HepG2 (cell line): ENCODE data around the gene TK2. TPM values are rescaled to one million over a fixed set of nuclear protein-coding genes. Genes with fewer than 3 reads are reported as not detected.

Experiments used
- AKAP8 ChIP-seq: sonication (generic); formaldehyde crosslinking; IDR thresholded peaks from 2 replicates; pipeline ENCODE4 v1.5.1; 2020; ENCODE audit warnings: mild to moderate bottlenecking, missing genetic modification reagents
- FOXC1 ChIP-seq: sonication (generic); formaldehyde crosslinking; IDR thresholded peaks from 2 replicates; pipeline ENCODE4 v1.8.0; 2022; ENCODE audit warnings: mild to moderate bottlenecking, missing genetic modification reagents, borderline replicate concordance
- SYNCRIP ChIP-seq: fragments of 200-400 bp; formaldehyde crosslinking; IDR thresholded peaks from 2 replicates; pipeline ENCODE4 v1.6.1; 2018; ENCODE audit warnings: mild to moderate bottlenecking, low read depth, low read length; ENCODE audit not compliant: insufficient read depth
- TBP ChIP-seq: sonication (generic); formaldehyde crosslinking; IDR thresholded peaks from 2 replicates; pipeline ENCODE4 v1.5.0; 2020; ENCODE audit warnings: missing genetic modification reagents
- ZNF263 ChIP-seq: sonication (generic); formaldehyde crosslinking; IDR thresholded peaks from 2 replicates; pipeline ENCODE4 v1.4.0; 2020; ENCODE audit warnings: missing genetic modification reagents
- ZNF569 ChIP-seq: sonication (generic); formaldehyde crosslinking; IDR thresholded peaks from 2 replicates; pipeline ENCODE4 v1.5.0; 2020; ENCODE audit warnings: mild to moderate bottlenecking, missing genetic modification reagents, moderate library complexity, borderline replicate concordance
- polyA plus RNA-seq, 8 experiments: library from polyadenylated mRNA; depleted of rRNA in 3 of 8; stranded (reverse) in 7 of 8; unstranded in 1 of 8; fragments of >200 nt; fragmentation: Illumina TruSeq in 4 of 8; extraction: Trizol in 4 of 8; gene quantifications; 2 replicates each; pipeline versions ENCODE4 v1.2.1 to v1.2.3, GENCODE V29; 2011 to 2016; ENCODE audit warnings: low read depth in 4 of 8, missing spikeins in 1 of 8, mixed read lengths in 1 of 8; ENCODE audit not compliant: insufficient read depth in 1 of 8
- total RNA-seq, 5 experiments: library from RNA; depleted of rRNA; stranded (reverse); fragments of >200 nt; fragmentation: Illumina TruSeq; extraction: Trizol; gene quantifications; 2 replicates each; pipeline ENCODE4 v1.2.3, GENCODE V29; 2016; ENCODE audit warnings: low read depth in 1 of 5
- TF ChIP-seq, protein P1 (sequence below), 2 experiments: IDR thresholded peaks; 2 replicates each; pipeline ENCODE4 v1.6.1; 2011 to 2012; ENCODE audit warnings: low read length in 2 of 2, borderline replicate concordance in 1 of 2, low read depth in 1 of 2, mild to moderate bottlenecking in 1 of 2, moderate library complexity in 1 of 2
- TF ChIP-seq, protein P2 (sequence below): sonication (generic); formaldehyde crosslinking; IDR thresholded peaks from 2 replicates; pipeline ENCODE4 v1.4.0; 2020; ENCODE audit warnings: missing genetic modification reagents
- TF ChIP-seq, protein P3 (sequence below): IDR thresholded peaks from 2 replicates; pipeline ENCODE4 v1.6.1; 2016
- TF ChIP-seq, protein P4 (sequence below): sonication (generic); formaldehyde crosslinking; IDR thresholded peaks from 2 replicates; pipeline ENCODE4 v1.4.0; 2020; ENCODE audit warnings: missing genetic modification reagents, mild to moderate bottlenecking, borderline replicate concordance

TK2 gene
- total and polyA plus RNA-seq, 2 of the 13 experiments (the other 11 are each of a cell fraction or from before 2014, with no cell fraction given): 18.7 to 21.0 TPM

DNA sequence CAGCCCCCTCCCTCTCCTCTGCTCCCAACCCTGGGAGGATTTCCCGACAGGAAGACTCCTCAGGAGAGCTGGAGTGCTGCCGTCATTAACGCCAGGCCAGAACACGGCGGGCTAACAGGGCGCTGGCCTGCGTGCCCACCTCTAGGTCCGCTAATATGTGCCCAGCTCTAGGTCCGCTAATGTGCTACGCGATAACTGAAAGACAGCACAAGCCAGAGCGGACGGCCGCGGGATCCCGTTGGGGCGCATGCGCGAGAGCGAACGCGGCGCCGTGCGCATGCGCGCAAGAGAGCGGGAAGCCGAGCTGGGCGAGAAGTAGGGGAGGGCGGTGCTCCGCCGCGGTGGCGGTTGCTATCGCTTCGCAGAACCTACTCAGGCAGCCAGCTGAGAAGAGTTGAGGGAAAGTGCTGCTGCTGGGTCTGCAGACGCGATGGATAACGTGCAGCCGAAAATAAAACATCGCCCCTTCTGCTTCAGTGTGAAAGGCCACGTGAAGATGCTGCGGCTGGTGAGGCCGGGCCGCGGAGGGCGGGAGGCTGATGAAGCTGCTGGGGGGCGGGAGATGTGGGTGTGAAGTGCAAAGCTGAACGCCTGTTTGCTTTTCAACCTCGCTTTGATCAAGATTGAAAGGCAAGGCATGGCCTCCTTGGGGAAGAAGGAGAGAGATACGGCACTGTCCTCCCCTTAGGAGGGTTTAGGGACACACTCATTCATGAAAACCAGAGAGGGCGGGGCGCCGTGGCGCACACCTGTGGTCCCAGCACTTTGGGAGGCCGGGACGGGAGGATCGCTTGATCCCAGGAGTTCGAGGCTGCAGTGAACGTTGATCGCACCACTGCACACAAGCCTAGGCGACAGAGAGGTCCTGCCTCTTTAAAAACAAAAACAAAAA lies 2.6 kb upstream of the TK2 start, which contains the start of gene CKLF (continued):
- TF ChIP-seq, protein P1, sequence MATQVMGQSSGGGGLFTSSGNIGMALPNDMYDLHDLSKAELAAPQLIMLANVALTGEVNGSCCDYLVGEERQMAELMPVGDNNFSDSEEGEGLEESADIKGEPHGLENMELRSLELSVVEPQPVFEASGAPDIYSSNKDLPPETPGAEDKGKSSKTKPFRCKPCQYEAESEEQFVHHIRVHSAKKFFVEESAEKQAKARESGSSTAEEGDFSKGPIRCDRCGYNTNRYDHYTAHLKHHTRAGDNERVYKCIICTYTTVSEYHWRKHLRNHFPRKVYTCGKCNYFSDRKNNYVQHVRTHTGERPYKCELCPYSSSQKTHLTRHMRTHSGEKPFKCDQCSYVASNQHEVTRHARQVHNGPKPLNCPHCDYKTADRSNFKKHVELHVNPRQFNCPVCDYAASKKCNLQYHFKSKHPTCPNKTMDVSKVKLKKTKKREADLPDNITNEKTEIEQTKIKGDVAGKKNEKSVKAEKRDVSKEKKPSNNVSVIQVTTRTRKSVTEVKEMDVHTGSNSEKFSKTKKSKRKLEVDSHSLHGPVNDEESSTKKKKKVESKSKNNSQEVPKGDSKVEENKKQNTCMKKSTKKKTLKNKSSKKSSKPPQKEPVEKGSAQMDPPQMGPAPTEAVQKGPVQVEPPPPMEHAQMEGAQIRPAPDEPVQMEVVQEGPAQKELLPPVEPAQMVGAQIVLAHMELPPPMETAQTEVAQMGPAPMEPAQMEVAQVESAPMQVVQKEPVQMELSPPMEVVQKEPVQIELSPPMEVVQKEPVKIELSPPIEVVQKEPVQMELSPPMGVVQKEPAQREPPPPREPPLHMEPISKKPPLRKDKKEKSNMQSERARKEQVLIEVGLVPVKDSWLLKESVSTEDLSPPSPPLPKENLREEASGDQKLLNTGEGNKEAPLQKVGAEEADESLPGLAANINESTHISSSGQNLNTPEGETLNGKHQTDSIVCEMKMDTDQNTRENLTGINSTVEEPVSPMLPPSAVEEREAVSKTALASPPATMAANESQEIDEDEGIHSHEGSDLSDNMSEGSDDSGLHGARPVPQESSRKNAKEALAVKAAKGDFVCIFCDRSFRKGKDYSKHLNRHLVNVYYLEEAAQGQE (IDR thresholded peaks at IDR 0.05; ENCODE audit: borderline replicate concordance in 1 of 2, low read depth in 1 of 2, low read length in 2 of 2): peak in 1 of 2 experiments; percentile 67; a peak in 2 of 4 replicates
- TF ChIP-seq, protein P2, sequence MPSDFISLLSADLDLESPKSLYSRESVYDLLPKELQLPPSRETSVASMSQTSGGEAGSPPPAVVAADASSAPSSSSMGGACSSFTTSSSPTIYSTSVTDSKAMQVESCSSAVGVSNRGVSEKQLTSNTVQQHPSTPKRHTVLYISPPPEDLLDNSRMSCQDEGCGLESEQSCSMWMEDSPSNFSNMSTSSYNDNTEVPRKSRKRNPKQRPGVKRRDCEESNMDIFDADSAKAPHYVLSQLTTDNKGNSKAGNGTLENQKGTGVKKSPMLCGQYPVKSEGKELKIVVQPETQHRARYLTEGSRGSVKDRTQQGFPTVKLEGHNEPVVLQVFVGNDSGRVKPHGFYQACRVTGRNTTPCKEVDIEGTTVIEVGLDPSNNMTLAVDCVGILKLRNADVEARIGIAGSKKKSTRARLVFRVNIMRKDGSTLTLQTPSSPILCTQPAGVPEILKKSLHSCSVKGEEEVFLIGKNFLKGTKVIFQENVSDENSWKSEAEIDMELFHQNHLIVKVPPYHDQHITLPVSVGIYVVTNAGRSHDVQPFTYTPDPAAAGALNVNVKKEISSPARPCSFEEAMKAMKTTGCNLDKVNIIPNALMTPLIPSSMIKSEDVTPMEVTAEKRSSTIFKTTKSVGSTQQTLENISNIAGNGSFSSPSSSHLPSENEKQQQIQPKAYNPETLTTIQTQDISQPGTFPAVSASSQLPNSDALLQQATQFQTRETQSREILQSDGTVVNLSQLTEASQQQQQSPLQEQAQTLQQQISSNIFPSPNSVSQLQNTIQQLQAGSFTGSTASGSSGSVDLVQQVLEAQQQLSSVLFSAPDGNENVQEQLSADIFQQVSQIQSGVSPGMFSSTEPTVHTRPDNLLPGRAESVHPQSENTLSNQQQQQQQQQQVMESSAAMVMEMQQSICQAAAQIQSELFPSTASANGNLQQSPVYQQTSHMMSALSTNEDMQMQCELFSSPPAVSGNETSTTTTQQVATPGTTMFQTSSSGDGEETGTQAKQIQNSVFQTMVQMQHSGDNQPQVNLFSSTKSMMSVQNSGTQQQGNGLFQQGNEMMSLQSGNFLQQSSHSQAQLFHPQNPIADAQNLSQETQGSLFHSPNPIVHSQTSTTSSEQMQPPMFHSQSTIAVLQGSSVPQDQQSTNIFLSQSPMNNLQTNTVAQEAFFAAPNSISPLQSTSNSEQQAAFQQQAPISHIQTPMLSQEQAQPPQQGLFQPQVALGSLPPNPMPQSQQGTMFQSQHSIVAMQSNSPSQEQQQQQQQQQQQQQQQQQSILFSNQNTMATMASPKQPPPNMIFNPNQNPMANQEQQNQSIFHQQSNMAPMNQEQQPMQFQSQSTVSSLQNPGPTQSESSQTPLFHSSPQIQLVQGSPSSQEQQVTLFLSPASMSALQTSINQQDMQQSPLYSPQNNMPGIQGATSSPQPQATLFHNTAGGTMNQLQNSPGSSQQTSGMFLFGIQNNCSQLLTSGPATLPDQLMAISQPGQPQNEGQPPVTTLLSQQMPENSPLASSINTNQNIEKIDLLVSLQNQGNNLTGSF (CRISPR knock-in tag): peak; percentile 98
- TF ChIP-seq TBP (CRISPR knock-in tag) (no peak; the same call in 1 of the 2 replicates), SYNCRIP (no peak), FOXC1 (CRISPR knock-in tag) (peak; percentile 100), AKAP8 (CRISPR knock-in tag) (peak; percentile 94), ZNF263 (CRISPR knock-in tag) (peak; percentile 87), ZNF569 (CRISPR knock-in tag) (no peak; the same call in 1 of the 2 replicates)
- TF ChIP-seq, protein P3, sequence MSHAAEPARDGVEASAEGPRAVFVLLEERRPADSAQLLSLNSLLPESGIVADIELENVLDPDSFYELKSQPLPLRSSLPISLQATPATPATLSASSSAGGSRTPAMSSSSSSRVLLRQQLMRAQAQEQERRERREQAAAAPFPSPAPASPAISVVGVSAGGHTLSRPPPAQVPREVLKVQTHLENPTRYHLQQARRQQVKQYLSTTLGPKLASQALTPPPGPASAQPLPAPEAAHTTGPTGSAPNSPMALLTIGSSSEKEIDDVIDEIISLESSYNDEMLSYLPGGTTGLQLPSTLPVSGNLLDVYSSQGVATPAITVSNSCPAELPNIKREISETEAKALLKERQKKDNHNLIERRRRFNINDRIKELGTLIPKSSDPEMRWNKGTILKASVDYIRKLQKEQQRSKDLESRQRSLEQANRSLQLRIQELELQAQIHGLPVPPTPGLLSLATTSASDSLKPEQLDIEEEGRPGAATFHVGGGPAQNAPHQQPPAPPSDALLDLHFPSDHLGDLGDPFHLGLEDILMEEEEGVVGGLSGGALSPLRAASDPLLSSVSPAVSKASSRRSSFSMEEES (CRISPR knock-in tag): peak; percentile 84
- TF ChIP-seq, protein P4, sequence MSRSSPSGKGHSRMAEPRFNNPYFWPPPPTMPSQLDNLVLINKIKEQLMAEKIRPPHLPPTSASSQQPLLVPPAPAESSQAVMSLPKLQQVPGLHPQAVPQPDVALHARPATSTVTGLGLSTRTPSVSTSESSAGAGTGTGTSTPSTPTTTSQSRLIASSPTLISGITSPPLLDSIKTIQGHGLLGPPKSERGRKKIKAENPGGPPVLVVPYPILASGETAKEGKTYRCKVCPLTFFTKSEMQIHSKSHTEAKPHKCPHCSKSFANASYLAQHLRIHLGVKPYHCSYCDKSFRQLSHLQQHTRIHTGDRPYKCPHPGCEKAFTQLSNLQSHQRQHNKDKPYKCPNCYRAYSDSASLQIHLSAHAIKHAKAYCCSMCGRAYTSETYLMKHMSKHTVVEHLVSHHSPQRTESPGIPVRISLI (CRISPR knock-in tag): no peak
